Neural cell (in vitro differentiated cells): ENCODE results near the gene DPAGT1. TPM values are rescaled to one million over a fixed set of nuclear protein-coding genes. Genes with fewer than 3 reads are reported as not detected.

Experiments
- H2AFZ ChIP-seq: fragments of 200-600, 300-800 bp; sonication (generic), shearing (Covaris generic); 2 replicates; pipeline ENCODE4 v1.6.0; 2014; ENCODE audit warnings: low read depth, mild to moderate bottlenecking, antibody characterized with exemption, low read length, moderate library complexity
- H3F3A ChIP-seq: fragments of 200-600 bp; shearing (Covaris generic); 2 replicates; pipeline ENCODE4 v1.6.1; 2016; ENCODE audit warnings: mild to moderate bottlenecking, moderate library complexity, mixed read lengths, antibody characterized with exemption, low read length; ENCODE audit not compliant: insufficient read depth, poor library complexity, severe bottlenecking
- H3K27ac ChIP-seq: fragments of 200-600, 300-800 bp; sonication (generic), shearing (Covaris generic); 2 replicates; pipeline ENCODE4 v1.5.1; 2014; ENCODE audit warnings: mild to moderate bottlenecking, low read length, moderate library complexity
- H3K27me3 ChIP-seq: fragments of 300-800, 200-600 bp; sonication (generic), shearing (Covaris generic); 2 replicates; pipeline ENCODE4 v1.6.0; 2014; ENCODE audit warnings: mild to moderate bottlenecking, low read depth, low read length, moderate library complexity; ENCODE audit not compliant: insufficient read depth
- H3K36me3 ChIP-seq: fragments of 300-800, 200-600 bp; sonication (generic), shearing (Covaris generic); 2 replicates; pipeline ENCODE4 v1.5.1; 2014; ENCODE audit warnings: mild to moderate bottlenecking, antibody characterized with exemption, low read length, moderate library complexity; ENCODE audit not compliant: insufficient read depth
- H3K4me2 ChIP-seq: fragments of 300-800, 200-600 bp; sonication (generic), shearing (Covaris generic); 2 replicates; pipeline ENCODE4 v1.6.0; 2014; ENCODE audit warnings: mild to moderate bottlenecking, low read length
- H3K4me3 ChIP-seq: fragments of 300-800, 200-600 bp; sonication (generic), shearing (Covaris generic); 2 replicates; pipeline ENCODE4 v1.5.1; 2014; ENCODE audit warnings: mild to moderate bottlenecking, low read length, moderate library complexity
- H3K79me2 ChIP-seq: fragments of 200-600 bp; shearing (Covaris generic); replicated peaks from 2 replicates; pipeline ENCODE4 v1.6.0; 2014; ENCODE audit warnings: mild to moderate bottlenecking, low read length, moderate library complexity; ENCODE audit not compliant: insufficient read depth
- H3K9ac ChIP-seq: fragments of 300-800, 200-600 bp; sonication (generic), shearing (Covaris generic); 2 replicates; pipeline ENCODE4 v1.6.1; 2016; ENCODE audit warnings: mild to moderate bottlenecking, low read length, mixed read lengths
- H3K9me2 ChIP-seq: fragments of 200-600 bp; shearing (Covaris generic); 2 replicates; pipeline ENCODE4 v1.6.1; 2016; ENCODE audit warnings: mild to moderate bottlenecking, low read length, mixed read lengths; ENCODE audit not compliant: insufficient read depth
- H3K9me3 ChIP-seq: fragments of 200-600, 300-800 bp; sonication (generic), shearing (Covaris generic); 2 replicates; pipeline ENCODE4 v1.6.1; 2016; ENCODE audit warnings: mild to moderate bottlenecking, mixed run types, low read length, moderate library complexity, mixed read lengths
- H4K20me1 ChIP-seq: fragments of 200-600 bp; shearing (Covaris generic); 2 replicates; pipeline ENCODE4 v1.6.1; 2016; ENCODE audit warnings: mild to moderate bottlenecking, mixed run types; ENCODE audit not compliant: insufficient read depth
- CTCF ChIP-seq: fragments of 450-650 bp; IDR thresholded peaks from 2 replicates; pipeline ENCODE4 v1.5.1; 2014; ENCODE audit warnings: antibody characterized with exemption, mild to moderate bottlenecking, moderate library complexity; ENCODE audit not compliant: poor library complexity, severe bottlenecking
- EP300 ChIP-seq: fragments of 450-650 bp; conservative IDR thresholded peaks from 2 replicates; pipeline ENCODE4 v1.6.1; 2014; ENCODE audit warnings: antibody characterized with exemption, mild to moderate bottlenecking, moderate library complexity; ENCODE audit not compliant: poor library complexity, severe bottlenecking
- EZH2 ChIP-seq: fragments of 200-600, 300-800 bp; shearing (Covaris generic), sonication (generic); IDR thresholded peaks from 2 replicates; pipeline ENCODE4 v1.6.1; 2014; ENCODE audit warnings: antibody characterized with exemption, low read length, borderline replicate concordance, mild to moderate bottlenecking; ENCODE audit not compliant: insufficient read depth, poor library complexity, severe bottlenecking
- MXI1 ChIP-seq: fragments of 450-650 bp; conservative IDR thresholded peaks from 2 replicates; pipeline ENCODE4 v1.6.1; 2014; ENCODE audit warnings: antibody characterized with exemption, mild to moderate bottlenecking; ENCODE audit not compliant: poor library complexity, severe bottlenecking
- POLR2AphosphoS5 ChIP-seq: IDR thresholded peaks from 2 replicates; pipeline ENCODE4 v1.6.1; 2012
- RAD21 ChIP-seq: fragments of 450-650 bp; conservative IDR thresholded peaks from 2 replicates; pipeline ENCODE4 v1.6.1; 2014; ENCODE audit warnings: antibody characterized with exemption, mild to moderate bottlenecking, moderate library complexity
- REST ChIP-seq: IDR thresholded peaks from 2 replicates; pipeline ENCODE4 v1.6.1; 2012; ENCODE audit warnings: borderline replicate concordance
- SMC3 ChIP-seq: fragments of 450-650 bp; conservative IDR thresholded peaks from 2 replicates; pipeline ENCODE4 v1.6.1; 2014; ENCODE audit warnings: antibody characterized with exemption, mild to moderate bottlenecking, moderate library complexity; ENCODE audit not compliant: poor library complexity
- TAF1 ChIP-seq: IDR thresholded peaks from 2 replicates; pipeline ENCODE4 v1.6.1; 2012; ENCODE audit warnings: low read depth
- polyA plus RNA-seq: library from polyadenylated mRNA; depleted of rRNA; stranded (reverse); fragments of >200 nt; gene quantifications from 2 replicates; pipeline ENCODE4 v1.2.3, GENCODE V29; 2014

DPAGT1 gene
- polyA plus RNA-seq, 1 donor from 2014 or later, result 9.8 TPM

GRCh38 chr11:119118946-119119345 lies 17.3 kb upstream of the DPAGT1 start:
- Histone ChIP-seq H3K9ac (no peak overlapping the region), H3K27me3 (no peaks in the 10 kb centered on the region), H3K9me2 (no peaks in the 10 kb centered on the region), H3K4me3 (no peak overlapping the region), H3K4me2 (no peak overlapping the region), H3F3A (no peaks in the 10 kb centered on the region), H3K27ac (no peak overlapping the region), H2AFZ (no peak overlapping the region), H3K79me2 (peaks cover 17% of the 10 kb centered on the region), H4K20me1 (no peaks in the 10 kb centered on the region), H3K36me3 (no peaks in the 10 kb centered on the region), H3K9me3 (no peaks in the 10 kb centered on the region)
- TF ChIP-seq RAD21 (no peak), REST (no peak), EP300 (no peak), SMC3 (no peak), POLR2AphosphoS5 (no peak), CTCF (no peak), MXI1 (no peak), TAF1 (no peak), EZH2 (no peak)

GRCh38 chr11:119118227-119118626 lies 16.6 kb upstream of the DPAGT1 start:
- no peak for TF ChIP-seq EZH2
- no peak for TF ChIP-seq EP300
- no peak for TF ChIP-seq MXI1
- no peak for TF ChIP-seq REST
- TF ChIP-seq POLR2AphosphoS5, result no peak
- TF ChIP-seq RAD21, result no peak
- H3K9ac ChIP-seq, result no peak overlapping the region
- no peak overlapping the region for H3K27ac ChIP-seq
- H3K9me2 ChIP-seq, result no peaks in the 10 kb centered on the region
- no peak overlapping the region for H3K4me2 ChIP-seq
- no peaks in the 10 kb centered on the region for H3K36me3 ChIP-seq
- H3F3A ChIP-seq, result no peaks in the 10 kb centered on the region
- no peaks in the 10 kb centered on the region for H4K20me1 ChIP-seq
- H3K27me3 ChIP-seq, result no peaks in the 10 kb centered on the region
- H3K79me2 ChIP-seq, result peaks cover 15% of the 10 kb centered on the region
- H3K4me3 ChIP-seq, result no peak overlapping the region
- no peak overlapping the region for H2AFZ ChIP-seq
- no peaks in the 10 kb centered on the region for H3K9me3 ChIP-seq
